Stimulated activated CD8-positive, alpha-beta memory T cell treated with anti-CD3 and anti-CD28 coated beads, Interleukin-4, amount 100 ng/mL, for 24 hours (primary cell): ENCODE data around the gene CFAP410.
"Not testable (repeated sequence)": the region's sequence is repeated elsewhere in the genome, so short reads cannot be mapped to it uniquely, and the experiment has no call there.

Experiments used
- DNase-seq: peaks from one replicate; pipeline ENCODE4 v3.0.0-alpha.2; 2020; ENCODE audit warnings: low read depth

Gene CFAP410

GRCh38 chr21:44368711-44369446 lies 29.7 kb upstream of the CFAP410 start:
- no peak for DNase-seq

- no peak for DNase-seq
Measured at GRCh38 chr21:44366586-44367211, 27.5 kb upstream of the CFAP410 start.

GRCh38 chr21:44365967-44366585 lies 26.9 kb upstream of the CFAP410 start:
- DNase-seq = no peak

DNA sequence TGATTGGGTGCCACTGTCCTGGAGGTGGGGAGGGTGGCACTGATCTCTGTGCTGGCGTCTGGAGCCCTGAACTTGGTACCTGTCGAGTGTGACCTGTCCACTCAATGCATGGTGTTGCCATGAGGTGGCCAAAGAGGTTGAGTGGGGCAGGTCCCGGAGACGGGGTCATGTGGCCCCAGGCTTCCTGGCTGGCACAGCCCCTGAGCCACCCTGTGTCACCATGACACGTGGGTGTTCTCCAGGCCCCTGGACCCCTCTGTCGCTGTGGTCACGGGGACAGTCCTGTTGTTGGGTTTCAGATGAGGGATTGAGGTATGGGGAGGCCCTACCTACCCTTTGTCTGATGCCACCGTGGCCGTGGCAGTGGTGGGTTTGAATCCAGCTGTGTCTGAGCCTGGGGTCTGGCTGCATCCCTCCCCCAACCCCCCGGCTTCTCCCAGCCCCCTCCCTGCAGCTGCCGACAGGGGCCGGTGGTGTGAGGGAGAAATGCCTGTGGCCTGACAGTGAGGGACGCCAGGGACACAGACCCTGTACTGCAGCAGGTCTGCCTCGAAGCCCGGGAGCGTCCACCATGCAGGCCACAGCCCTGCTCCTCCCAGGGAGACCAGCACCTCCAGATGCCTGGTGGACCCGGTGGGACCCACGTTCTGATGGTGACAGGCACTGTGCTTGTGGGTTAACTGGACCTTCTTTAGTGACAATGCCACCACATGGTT lies 26.2 kb upstream of the CFAP410 start:
- no peak for DNase-seq

DNA sequence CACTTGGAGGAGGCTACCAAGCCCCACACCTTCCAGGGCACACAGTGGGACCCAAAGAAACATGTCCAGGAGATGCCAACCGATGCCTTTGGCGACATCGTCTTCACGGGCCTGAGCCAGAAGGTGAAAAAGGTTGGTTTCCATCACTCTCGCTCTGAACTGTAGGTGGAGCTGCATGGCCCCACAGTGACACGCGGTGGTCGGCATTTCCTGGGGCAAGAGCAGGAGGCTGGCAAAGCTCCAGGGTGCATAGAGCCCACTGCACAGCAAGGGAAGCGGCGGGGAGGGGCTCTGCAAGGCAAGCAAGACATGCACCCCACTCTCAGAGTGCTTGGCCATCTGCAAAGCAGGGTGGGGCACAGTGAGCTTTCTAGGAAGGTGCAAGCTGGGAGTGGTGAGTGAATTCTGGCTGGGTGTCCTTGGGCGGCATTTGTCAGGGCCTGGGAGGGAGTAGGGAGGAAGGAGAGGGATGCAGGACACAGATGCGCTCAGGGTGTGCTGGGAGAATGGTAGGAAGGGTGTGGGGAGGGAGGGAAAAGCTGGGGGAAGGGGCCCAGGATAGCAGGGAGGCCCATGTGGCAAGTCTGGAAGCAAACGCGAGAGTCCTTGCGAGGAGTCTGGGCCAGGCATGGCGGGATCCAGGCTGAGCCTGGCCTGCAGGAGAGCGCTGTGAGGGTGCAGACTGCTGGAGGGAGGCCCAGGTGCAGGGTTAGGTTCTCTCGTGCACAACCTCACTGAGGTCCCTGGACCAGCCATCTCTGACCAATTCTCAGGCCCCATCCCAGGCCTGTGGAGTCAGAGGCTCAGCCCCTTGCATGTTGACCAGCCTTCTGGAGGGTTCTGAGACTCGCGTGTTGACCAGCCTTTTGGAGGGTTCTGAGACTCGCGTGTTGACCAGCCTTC lies 25.2 kb upstream of the CFAP410 start:
- DNase-seq = no peak

DNA sequence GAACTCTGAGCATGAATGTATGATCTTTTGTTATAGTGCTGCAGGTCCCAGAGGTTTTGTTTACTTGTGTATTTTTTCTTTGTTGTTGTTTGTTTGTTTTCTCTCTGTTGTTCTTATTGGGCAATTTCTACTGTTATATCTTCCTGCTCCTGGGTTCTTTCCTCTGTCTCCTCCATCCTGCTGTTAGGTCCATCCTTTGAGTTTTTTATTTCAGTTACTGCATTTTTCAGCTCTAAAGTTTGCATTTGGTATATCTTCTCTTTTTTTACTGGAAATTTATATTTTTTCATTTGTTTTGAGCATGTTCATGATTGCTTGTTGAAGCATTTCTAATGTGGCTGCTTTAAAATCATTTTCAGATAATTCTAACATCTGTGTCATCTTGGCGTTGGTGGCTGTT lies 24.1 kb upstream of the CFAP410 start:
- DNase-seq = no peak

GRCh38 chr21:44361903-44362302 lies 22.7 kb upstream of the CFAP410 start:
- not testable (repeated sequence) for DNase-seq

- no peak for DNase-seq
Measured at GRCh38 chr21:44360159-44360558, 21.0 kb upstream of the CFAP410 start.

DNA sequence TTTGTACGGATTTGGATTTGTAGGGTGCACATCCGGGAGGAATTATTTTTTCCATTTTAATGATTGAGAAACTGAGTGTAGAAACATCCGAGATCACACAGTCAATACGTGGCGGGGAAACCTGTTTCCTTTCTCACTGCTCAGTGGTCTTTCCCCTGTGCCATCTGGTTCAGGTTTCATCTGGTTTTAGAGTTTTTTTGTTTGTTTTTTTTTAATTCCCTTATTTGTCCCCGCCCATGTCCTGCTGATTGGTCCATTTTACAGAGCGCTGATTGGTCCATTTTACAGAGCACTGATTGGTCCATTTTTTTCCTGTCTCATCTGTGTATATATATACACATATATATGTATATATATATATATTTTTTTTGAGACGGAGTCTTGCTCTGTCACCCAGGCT lies 20.2 kb upstream of the CFAP410 start:
- DNase-seq = no peak

GRCh38 chr21:44357064-44357837 lies 18.1 kb upstream of the CFAP410 start:
- DNase-seq = no peak

DNA sequence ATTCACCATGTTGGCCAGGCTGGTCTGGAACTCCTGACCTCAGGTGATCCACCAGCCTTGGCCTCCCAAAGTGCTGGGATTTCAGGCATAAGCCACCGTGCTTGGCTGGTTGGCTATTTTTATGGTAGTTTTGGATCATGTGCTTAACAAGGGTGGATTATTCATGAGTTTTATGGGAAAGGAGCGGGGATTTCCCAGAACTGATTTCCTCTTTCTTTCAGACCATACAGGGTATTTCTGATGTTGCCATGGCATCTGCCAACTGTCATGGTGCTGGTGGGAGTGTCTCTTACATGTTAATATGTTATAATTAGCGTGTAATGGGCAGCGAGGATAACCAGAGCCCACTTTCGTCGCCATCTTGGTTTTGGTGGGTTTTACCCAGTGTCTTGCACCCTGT lies 17.4 kb upstream of the CFAP410 start:
- DNase-seq = no peak

GRCh38 chr21:44356160-44356559 lies 17.0 kb upstream of the CFAP410 start:
- DNase-seq = no peak

DNA sequence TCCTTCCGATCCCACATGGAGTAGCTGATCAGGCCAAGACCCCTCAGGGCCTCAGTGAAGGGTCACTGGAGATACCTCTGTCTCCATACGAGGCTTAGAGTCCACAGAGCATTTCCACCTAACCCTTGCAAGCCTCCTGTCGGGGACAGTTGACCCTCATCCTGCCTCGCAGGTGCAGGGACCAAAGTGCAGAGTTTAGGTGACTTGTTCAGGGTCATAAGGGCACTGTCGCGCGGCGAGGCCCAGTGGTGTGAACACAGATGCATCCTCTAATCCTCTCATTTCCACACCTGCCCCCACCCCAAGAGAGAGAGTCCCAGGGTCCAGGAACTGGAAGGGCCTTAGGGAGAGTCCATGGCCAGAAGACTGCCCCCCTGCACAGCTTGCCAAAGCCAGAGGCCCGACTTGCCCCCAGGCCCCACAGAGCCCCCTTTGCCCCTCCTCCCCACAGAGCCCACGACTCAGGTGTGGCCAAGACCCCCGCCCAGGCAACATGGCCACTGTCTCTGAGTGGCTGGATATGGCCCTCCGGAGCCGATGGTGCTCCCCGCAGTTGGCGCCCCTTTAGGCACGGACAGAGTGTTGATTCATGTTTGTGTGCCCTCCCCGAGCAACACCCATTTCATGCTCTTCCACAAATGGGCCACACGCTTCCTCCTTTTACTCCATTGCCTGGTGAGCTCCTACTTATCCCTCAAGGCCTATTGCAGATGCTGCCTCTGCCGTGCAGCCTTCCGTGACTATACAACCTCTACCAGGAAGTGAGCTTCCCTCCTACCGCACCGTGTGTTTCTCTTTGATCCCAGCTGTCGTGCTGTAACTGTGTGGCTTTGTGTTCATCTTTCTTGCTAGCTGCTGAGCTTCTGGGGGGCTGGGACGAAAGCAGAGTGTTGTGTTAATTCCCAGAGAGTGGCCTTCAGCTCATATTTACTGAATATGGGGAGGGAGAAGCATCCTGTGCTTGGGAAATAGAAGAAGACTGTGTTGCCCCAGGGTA lies 15.9 kb upstream of the CFAP410 start:
- no peak for DNase-seq

GRCh38 chr21:44354001-44354405 lies 14.8 kb upstream of the CFAP410 start:
- DNase-seq = no peak

DNA sequence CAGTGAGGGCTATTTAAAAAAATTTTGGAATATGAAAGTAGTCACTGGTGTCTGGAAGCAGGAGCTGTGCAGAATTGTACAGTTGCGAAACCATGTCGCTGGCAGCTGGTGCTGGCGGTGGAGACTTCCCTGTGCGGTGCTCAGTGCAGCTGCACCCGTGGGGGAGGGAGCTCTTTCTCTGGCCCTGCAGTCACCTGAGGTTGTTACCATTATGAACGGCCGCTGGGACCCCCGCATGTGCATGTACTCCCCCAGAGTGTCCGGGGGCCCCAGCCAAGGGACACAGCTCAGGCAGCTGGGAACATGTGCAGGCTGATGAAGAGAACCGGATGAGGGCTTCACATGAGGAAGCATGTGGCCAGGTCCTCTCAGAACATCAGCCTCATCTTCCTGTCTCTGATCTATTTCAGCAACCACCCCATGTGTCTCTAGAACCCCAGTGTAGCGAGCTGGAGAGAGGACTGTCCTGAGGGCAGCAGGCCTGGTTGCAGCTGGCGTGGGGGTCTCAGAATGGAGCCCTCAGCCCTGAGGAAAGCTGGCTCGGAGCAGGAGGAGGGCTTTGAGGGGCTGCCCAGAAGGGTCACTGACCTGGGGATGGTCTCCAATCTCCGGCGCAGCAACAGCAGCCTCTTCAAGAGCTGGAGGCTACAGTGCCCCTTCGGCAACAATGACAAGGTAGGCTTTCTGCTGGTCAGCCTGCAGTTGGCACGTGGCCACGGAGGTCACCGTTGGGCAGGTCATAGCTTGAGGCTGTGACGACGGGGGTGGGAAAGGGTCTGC lies 14.2 kb upstream of the CFAP410 start, which contains the start of gene TRPM2:
TRPM2 (plus strand) TSS at position 431 of the 780 bp plus-strand sequence; CDS start at position 511, 80 bp downstream.
- no peak for DNase-seq

DNA sequence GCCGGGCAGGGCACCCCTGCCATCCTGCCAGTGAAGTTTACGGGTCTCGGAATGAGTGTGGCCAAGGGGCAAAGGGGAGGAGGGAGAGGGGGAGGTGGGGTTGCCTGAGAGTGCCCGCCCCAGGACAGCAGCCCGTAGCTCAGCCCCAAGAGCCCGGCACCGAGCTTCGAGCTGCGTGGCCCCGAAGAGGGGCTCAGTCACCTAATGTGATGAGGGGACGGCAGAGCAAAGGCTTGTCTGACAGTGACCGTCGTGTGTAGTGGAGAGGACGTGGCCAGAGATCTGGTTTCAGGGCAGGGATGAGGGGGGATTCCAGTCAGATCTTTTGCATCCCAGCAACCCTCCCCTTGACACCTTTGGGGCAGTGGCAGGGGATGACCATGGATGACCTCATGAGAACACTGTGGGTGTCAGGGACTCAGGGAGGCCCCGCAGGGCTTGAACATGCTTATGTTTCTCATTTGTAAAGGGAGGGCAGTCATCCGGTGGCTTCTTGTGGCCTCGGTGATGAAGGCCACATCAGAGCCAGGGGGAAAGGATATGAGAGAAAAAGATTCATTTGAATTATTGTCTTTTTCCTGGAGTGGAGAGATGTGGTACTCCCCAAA lies 13.2 kb upstream of the CFAP410 start:
- no peak for DNase-seq

GRCh38 chr21:44351535-44352252 lies 12.5 kb upstream of the CFAP410 start:
- no peak for DNase-seq
